CD4-positive, alpha-beta T cell treated with Interferon gamma for 1 hour (primary cell): Measurements from ENCODE around the gene GGA1.
"Not testable (repeated sequence)": the region's sequence is repeated elsewhere in the genome, so short reads cannot be mapped to it uniquely, and the experiment has no call there.

Experiments used
- DNase-seq: peaks from one replicate; pipeline ENCODE4 v3.0.0-alpha.2; 2020

The GGA1 gene

DNA sequence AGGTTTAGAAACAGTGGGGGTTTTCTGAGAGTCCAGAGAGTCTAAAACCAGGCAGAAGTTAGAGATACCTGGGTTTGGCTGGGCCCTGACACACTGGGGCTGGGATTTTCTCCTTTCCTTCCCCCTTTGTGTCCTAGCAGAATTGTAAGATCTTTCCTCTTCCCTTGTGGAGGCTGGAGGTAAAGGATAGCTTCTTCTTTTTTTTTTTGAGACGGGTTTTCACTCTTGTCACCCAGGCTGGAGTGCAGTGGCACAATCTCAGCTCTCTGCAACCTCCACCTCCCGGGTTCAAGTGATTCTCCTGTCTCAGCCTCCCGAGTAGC lies 1.5 kb downstream of the GGA1 start:
- DNase-seq = not testable (repeated sequence)

DNA sequence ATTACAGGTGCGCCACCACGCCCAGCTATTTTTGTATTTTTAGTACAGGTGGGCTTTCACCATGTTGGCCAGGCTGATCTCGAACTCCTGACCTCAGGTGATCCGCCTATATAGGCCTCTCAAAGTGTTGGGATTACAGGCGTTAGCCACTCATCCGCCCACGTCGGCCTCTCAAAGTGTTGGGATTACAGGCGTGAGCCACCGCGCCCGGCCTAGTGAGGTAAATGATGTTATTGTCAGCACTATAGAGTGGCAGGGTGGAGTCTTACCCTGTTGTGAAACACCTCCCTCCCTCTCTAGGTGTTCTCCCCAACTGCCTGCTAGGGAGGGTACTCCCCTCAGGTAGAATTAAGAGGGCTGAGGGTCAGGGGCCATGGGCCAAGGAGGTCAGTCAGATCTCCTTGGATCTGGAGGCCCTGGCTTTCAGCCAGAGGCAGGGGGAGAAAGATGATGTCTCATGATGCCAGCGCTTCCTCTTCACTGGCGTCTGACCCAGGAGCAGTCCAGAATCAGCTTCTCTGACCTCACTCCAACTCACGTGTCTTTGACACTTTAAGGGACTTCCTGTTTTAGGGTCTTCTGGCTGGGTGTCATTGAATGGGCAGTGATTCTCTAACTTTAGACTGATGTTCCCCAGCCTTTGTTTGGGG lies 2.0 kb downstream of the GGA1 start:
- peak; percentile 63 for DNase-seq

DNA sequence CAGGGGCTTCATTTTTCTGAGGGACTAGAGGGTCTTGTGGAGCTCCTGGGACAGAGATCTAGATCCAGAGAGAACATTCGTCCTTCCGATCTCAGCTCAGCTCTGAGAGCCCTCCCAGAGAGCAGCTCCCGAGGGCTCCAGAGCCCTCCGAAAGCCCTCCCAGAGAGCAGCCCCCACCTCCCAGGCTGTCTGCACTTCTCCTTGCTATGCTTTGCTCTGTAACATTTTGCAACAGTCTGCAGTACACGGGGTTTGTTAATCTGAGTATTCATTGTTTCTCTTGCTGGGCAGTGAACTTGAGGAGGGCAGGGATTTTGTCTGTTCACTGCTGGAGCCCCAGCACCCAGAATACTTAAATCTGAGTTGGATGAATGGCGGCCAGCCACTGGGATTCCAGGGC lies 2.6 kb downstream of the GGA1 start:
- DNase-seq = no peak

DNA sequence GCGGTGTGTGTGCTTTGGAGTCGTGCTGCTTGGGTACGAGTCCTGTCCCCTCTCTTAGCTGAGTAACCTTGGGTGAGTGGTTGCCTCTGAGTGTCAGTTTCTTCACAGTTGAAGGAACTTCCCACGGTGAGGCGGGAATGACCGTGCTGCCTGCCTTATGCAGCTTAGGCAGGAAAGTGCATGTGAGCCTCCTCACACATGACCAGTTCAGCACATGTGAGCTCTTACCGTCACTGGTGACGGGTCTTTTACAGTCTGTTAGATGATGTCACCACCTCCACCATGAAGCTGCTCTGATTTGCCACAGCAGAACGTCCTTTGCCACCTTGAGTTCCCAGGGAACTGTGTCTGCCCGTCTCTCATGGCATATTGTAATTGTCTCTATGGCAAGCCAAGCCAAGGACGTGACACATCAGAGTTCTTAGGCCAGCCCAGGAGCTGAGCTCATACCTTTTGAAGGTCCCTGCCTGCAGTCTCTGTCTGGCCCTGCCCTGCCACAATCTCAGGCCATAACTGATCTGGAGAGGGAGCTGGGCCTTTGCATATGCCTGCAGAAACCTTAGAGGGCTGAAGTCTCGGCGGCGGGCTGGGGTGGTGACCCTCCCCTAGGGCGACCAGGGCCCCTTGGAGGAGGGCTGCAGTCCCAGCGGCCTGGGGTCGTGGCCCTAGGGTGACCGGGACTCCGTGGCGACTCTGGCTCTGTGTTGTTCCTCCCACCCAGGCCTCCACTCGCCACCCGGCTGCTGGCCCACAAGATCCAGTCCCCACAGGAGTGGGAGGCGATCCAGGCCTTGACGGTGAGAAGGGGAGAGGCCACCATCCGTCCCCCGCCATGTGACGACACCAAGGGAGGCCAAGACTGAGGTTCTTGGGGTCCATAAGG lies 7.8 kb downstream of the GGA1 start:
- DNase-seq = no peak

DNA sequence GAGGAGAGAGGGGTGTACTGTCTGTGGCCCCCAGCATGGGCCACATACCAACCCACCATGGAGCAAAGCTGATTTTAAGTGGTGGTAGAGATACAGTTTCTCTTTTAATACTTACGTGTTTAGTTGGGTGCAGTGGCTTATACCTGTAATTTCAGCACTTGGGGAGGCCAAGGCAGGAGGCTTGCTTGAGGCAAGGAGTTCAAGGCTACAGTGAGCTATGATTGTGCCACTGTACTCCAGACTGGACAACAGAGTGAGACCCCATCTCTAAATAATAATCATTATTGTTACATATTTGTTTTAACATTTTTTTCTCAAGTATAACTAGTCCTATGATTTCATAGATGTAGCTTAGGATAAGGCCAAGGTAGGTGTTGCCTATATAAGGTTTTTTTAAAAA lies 8.8 kb downstream of the GGA1 start:
- no peak for DNase-seq

DNA sequence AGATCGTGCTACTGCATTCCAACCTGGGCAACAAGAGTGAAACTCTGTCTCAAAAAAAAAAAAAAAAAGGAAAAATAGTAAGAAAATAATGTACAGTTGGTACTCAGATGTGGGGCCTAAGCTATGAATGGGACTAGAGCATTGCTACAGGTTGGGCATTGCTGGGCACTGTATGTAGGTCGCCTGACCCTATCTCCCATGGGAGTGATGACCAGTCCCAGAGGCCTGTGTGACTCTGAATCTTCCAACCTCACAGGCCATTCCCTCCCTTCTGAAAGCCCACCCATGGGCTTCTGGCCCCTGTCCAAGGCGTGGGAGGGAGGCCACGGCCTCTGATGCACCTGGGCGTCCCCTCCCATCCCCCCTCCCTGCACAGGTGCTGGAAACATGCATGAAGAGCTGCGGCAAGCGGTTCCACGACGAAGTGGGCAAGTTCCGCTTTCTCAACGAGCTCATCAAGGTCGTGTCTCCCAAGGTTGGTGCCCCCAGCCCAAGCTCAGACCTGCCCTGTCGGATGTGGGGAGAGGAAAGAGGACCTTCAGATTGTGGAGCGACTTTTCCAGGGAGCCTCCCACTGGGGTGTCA lies 9.5 kb downstream of the GGA1 start:
- no peak for DNase-seq

DNA sequence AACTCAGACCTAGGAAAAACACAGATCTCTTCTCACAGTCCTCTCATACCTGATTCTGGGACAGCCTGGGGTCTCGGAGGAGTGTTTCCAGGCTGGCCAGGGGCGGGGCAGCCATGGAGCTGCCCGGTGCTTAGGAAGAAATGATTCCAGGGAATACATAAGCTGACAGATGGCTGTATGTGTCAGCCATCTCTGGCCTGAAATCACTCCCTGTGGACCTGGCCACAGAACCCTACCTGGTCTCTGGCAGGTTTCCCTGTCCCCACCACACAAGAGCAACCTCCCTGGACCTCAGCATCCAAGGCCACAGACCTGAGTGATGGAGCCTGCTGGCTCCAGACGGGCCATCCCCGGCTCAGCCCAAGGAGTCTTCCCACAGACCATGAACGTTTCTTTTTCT lies 10.0 kb downstream of the GGA1 start:
- DNase-seq = no peak

DNA sequence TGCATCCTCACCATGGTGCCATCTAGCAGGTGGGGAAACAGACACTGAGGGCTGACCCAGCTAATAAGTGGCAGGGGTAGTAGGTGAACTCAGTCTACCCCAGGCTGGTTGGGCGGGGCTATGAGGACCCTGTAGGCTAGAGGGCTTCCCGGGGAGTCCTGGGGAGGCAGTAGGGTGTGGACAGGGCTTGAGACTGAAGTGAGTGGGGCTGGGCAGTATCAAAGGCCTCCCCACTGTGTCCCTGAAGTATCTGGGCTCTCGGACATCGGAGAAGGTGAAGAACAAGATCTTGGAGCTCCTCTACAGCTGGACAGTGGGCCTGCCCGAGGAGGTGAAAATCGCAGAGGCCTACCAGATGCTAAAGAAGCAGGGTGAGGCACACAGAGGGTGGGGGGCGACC lies 11.4 kb downstream of the GGA1 start:
- DNase-seq = no peak

DNA sequence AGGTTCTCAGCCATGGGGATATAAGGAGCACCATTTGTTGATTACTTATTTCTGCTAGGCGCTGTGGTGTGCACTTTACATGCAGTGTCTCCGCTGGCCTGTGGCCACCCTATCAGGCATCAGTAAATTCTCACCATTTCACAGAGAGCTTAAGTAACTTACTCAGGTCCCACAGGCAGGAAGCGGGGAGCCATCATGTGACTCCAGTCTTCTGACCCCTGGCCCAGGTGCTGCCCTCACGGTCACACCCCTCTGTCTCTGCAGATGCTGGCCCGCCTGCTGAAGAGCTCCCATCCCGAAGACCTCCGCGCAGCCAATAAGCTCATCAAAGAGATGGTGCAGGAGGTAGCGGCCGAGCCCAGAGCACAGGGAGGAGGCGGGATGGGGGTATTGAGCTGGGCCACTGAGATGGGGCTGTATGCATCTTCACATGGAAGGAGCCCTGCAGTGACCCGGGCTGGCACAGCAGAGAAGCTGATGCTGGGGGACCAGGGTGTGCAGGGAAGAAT lies 12.8 kb downstream of the GGA1 start:
- no peak for DNase-seq

DNA sequence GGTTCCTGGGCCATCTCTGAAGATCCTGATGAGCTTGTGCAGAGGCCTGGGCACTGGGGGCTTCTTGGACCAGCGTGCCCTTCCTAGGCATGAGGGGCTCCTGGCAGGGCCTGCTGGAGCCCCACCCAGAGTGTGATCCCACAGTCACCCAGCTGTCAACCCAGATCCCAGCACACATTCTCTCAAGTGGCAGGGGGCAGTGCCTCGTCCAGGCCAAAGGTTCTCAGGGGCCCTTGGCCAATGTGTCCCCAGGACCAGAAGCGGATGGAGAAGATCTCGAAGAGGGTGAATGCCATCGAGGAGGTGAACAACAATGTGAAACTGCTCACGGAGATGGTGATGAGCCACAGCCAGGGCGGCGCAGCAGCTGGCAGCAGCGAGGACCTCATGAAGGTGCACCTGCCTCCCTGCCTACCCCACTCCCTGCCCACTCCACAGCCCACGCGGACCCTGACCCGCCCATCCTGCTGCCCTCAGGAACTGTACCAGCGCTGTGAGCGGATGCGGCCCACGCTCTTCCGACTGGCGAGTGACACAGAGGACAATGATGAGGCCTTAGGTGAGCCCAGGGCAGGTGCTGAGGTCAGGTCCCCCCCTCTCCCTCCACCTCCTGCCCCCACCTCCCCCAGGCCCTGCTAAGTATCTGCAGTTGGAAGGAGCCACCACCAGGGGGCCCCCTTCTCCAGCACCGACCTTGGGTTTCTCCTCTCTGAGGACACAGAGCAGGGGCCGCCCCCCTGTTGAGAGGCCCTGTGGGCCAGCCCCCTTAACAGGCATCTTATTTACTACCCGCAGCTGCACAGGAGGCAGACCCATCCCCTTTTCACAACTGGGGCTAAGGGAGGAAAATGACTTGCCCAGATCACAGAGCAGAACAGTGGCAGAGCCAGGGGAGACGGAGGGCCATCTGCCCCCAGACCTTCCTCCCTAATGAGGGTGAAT lies 14.7 kb downstream of the GGA1 start:
- DNase-seq = peak; percentile 77

DNA sequence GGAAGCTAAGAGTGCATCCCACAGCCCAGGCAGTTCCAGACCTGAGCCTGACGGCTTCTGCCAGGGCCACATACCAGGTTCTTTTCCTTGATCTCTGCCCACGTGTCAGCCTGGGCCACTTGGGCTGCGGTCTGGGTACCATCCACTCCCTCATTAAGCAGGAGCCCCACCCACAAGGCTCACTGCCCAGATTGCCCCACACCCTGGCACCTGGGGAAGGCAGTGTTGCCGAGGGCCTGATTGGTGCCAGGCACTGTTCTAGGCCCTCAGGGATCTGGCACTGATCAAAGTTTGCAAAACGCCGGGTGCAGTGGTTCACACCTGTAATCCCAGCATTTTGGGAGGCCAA lies 15.4 kb downstream of the GGA1 start:
- DNase-seq = no peak

DNA sequence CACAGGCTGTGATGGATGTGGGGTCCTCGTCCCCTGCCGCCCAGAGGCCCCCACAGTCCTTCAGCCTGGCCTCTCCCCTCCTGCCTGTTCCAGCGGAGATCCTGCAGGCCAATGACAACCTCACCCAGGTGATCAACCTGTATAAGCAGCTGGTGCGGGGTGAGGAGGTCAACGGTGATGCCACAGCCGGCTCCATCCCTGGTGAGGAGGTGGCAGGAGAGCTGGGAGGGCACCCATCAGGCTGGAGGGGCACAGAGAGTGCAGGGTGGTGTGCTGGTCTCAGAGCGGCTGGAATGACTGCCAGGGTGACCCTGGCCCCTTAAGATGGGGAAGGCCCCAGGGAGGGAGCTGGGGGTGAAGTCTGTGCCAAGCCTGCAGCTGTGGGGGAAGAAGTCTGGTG lies 16.2 kb downstream of the GGA1 start:
- DNase-seq = no peak

DNA sequence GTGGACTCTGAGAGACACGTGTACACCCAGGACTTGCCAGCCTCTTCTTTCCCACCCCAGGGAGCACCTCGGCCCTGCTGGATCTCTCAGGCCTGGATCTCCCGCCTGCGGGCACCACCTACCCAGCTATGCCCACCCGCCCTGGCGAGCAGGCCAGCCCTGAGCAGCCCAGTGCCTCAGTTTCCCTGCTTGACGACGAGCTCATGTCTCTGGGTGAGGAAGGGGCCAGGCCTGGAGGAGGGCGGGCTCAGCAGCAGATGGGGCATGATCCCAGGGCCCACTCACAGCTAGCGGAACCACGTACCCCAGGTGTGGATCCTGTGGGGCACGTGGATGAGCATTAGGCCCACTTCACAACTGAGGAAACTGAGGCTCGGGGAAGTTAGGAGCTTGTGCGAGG lies 17.1 kb downstream of the GGA1 start:
- DNase-seq = no peak

DNA sequence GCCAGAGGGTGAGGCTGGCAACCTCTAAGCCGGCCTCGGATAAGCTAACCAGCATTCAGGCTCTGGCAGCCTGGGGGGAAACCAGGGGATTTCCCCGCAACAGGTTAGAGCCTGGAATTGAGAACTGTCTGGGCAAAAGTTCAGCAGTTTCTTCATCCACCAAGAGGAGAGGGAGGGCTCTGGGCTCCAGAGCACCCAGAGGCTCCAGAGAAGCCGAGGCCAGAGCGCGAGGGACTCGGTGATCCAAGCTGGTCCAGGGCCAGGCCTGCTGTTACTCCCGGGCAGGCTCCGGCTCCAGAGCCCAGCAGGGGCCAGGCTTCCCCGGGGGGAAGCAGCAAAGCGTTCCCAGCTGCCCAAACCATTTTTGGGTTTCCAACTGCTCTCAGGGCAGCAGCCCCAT lies 17.5 kb downstream of the GGA1 start:
- DNase-seq = no peak

DNA sequence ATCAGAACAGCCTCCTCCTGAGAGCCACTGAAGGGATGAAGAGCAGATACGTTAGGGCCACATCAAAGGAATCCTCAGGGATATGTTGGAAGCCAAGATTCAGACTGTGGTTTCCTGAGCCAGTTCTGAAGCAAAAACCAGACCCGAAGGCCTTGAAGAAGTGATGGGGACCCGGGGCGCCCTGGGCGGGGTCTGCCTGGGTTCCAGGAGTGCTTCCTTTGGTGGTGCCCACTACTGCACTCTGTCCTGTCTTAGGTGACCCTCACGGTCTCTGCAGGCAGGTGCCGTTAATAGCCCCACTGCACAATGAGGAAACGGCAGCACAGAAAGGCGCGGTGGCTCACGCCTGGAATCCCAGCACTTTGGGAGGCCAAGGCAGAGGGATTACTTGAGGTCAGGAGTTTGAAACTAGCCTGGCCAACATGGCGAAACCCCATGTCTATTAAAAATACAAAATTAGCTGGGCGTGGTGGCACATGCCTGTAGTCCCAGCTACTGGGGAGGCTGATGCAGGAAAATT lies 18.0 kb downstream of the GGA1 start:
- DNase-seq = no peak

DNA sequence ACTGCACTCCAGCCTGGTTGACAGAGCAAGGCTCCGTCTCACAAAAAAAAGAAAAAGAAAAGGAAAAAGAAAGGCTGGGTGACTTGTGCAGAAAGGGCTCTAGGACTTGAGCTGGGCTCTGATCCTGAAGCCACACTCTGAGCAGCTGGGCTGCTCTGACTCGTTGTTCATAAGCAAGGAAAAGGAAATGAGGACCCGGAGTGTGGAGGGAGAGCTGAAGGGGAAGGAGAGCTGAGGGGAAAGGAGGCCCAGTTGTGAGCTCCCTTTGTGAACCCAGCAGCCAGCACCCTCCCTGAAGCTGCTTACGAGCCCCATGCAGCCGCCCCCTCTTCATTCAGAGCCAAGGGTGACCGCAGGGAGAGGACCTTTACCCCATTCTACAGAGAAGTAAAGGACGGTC lies 18.5 kb downstream of the GGA1 start:
- DNase-seq = no peak

DNA sequence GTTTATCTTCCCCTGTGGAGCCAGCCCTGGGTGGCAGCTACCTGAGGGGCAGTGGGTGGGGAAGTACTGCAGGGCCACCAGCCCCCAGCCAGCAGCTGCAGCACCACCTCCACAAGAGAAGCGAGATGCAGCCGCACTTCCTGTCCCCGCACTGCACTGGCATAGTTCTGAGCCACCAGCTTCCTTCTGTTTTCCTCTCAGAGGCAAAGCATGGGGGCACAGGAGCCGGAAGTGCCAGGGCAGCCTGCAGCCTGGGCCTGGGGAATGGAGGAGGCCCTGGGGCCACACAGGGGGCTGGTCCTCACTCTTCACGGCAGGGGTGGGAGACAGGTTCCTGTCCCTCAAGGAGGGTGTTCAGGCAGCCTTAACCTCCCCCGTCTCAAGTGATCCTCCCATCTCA lies 18.9 kb downstream of the GGA1 start:
- DNase-seq = peak; percentile 57

DNA sequence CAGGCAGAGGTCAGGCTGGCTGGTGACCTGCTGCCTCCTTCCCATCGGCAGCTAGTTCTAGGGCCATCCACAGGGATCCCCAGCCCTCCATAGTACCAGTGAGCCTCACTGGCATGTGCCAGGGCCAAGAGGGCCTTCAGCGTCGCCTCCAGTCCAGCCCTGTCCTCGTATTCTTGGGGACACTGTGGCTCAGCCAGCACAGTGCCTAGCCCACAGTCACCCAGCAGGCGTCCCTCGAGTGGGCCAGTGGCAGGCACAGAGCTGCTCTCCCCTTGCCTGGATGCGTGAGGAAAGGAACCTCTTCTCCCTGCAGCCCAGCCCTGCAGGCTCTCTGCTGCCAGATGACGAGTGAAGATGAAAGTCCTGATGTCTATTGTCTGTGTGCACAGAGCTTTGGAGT lies 20.2 kb downstream of the GGA1 start:
- DNase-seq = no peak

DNA sequence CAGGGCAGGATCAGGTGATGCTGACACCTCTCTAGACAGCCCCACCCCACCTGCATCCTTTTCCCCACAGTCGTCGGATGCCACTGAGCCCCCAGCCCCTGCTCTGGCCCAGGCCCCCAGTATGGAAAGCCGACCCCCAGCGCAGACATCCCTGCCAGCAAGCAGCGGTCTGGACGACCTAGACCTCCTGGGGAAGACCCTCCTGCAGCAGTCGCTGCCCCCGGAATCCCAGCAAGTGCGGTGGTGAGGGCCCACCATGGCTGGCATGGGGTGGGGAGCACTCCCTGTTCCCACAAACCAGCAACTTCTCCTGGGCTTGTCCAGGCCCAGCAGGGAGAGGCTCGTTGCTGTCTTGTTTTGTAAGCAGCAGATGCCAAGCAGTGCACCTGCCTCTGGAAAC lies 21.3 kb downstream of the GGA1 start:
- no peak for DNase-seq

DNA sequence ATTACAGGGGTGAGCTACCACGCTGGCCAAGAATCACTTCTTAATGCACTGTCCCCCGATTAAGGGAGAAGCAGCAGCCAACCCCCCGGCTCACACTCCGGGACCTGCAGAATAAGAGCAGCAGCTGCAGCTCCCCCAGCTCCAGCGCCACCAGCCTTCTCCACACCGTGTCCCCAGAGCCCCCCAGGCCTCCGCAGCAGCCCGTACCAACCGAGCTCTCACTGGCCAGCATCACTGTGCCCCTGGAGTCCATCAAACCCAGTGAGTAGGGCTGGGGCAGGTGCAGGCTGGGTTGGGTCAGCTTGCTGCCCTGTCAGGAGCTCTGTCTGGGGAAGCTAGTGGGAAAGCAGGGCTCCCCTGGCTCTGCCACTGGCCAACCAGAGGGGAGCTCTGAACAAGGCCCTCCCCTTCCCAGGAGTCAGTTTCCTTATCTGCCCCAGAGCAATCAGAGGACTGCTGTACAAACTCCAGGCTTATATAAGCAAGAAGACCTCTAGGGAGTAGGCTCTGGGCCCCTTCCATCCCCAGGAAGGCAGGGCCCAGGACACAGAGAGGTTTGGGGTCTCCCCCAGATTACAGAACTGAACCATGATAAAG lies 22.3 kb downstream of the GGA1 start:
- DNase-seq = no peak

DNA sequence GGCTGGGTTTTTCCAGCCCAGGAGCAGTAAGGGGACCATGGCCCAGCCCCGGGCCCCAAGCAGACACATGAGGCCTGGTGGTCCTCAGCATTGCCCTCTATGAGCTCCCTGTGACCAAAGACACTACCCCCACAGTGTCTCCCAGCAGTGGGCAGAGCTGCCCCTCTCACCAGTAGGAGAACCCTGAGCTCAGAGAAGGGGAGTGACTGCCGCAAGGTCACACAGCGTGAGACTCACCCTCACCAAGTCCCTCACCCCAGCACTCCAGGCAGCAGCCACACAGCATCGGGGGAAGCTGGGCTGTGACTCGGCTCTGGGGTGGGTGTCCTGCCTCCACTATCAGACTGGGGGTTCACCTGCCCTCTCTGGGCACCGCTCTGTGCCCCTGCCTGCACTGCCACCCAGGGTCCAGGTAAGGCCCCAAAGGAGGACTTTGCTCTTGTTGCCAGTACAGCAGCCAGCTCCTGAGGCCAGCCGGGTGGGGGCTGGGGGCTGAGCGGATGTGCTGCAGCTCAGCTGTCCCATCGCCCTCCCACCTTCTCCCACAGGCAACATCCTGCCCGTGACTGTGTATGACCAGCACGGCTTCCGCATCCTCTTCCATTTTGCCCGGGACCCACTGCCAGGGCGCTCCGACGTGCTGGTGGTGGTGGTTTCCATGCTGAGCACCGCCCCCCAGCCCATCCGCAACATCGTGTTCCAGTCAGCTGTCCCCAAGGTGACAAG lies 23.0 kb downstream of the GGA1 start:
- no peak for DNase-seq
